ENCODE data around the gene JAKMIP1.

Gene JAKMIP1

DNA sequence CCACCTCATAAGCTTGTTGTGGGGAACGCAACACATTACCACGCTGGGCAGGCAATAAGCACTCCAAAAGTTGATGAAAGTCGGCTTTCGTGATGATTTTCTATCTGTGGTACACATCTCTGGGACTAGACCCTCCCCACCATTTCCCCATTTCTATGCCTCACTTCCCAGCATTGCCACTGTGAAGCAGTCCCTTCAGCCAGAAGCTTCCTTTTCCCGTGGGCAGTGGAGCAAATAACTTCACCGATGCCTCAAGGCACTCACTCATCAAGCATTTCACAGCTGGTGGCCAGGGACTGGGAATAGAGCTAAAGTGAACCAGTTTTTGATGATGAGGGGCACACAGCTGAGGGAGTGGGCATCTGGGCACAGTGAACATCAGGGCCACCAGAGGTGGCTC, 201.0 kb downstream of the JAKMIP1 start:
- H3K27ac ChIP-seq, result no peak overlapping the region
- no peaks in the 10 kb centered on the region for H3K27me3 ChIP-seq (ENCODE audit: control insufficient read depth, insufficient read depth, low read length)
- H3K4me2 ChIP-seq (ENCODE audit: low read length), result no peak overlapping the region
- H3K9me3 ChIP-seq (ENCODE audit: control insufficient read depth, low read length), result no peaks in the 10 kb centered on the region
- no peak overlapping the region for H2AFZ ChIP-seq
- H3K36me3 ChIP-seq (ENCODE audit: control insufficient read depth, insufficient read depth, low read length), result no peaks in the 10 kb centered on the region
- H3K9ac ChIP-seq, result no peak overlapping the region
- no peak for TF ChIP-seq CTCF (IDR thresholded peaks at IDR 0.05)
- H3K79me2 ChIP-seq, result no peaks in the 10 kb centered on the region
- no peaks in the 10 kb centered on the region for H3K4me1 ChIP-seq
- no peak overlapping the region for H3K4me3 ChIP-seq (ENCODE audit: low read depth, low read length)

DNA sequence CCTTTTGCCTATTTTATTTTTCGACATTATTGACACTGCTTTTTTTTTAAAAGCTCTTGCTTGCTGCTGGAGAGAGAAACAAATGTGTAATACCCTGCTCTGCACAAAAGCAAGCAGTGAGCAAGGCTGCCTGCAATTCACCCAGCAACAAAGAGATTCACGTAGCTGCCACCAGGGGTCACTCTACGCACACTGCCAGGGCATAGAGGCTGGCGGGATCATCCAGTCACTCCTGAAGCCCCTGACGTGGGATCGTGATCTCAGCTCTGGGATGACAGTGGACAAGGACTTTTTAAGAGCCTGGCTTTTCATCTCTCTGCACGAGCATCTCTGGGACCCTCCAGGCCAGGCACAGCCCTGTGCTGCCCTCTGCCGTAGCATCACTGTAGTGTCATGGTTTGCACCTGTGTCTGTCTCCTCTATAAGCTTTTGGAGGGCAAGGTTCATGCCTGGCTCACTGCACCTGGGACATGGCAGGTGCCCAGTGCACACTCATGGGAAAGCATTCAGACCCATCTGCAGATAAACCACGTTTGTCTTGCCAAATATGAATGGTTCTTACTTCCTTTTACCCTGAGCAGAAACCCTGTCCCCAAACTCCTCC, 201.9 kb downstream of the JAKMIP1 start:
- no peaks in the 10 kb centered on the region for H3K4me1 ChIP-seq
- no peak overlapping the region for H3K4me3 ChIP-seq (ENCODE audit: low read depth, low read length)
- no peak overlapping the region for H3K4me2 ChIP-seq (ENCODE audit: low read length)
- H3K36me3 ChIP-seq (ENCODE audit: control insufficient read depth, insufficient read depth, low read length), result no peaks in the 10 kb centered on the region
- H3K9ac ChIP-seq, result no peak overlapping the region
- H2AFZ ChIP-seq, result no peak overlapping the region
- H3K27ac ChIP-seq, result no peak overlapping the region
- no peaks in the 10 kb centered on the region for H3K27me3 ChIP-seq (ENCODE audit: control insufficient read depth, insufficient read depth, low read length)
- no peaks in the 10 kb centered on the region for H3K79me2 ChIP-seq
- TF ChIP-seq CTCF (IDR thresholded peaks at IDR 0.05), result peak; percentile 71
- no peaks in the 10 kb centered on the region for H3K9me3 ChIP-seq (ENCODE audit: control insufficient read depth, low read length)

- no peak overlapping the region for H3K4me3 ChIP-seq (ENCODE audit: low read depth, low read length)
These were observed 203.7 kb downstream of the JAKMIP1 start for GRCh38 chr4:5996641-5997040.

GRCh38 chr4:5995901-5996623, 204.3 kb downstream of the JAKMIP1 start:
- TF ChIP-seq CTCF (IDR thresholded peaks at IDR 0.05), result no peak
- H3K27me3 ChIP-seq (ENCODE audit: control insufficient read depth, insufficient read depth, low read length), result no peaks in the 10 kb centered on the region
- no peak overlapping the region for H3K4me2 ChIP-seq (ENCODE audit: low read length)
- H3K4me1 ChIP-seq, result no peaks in the 10 kb centered on the region
- no peaks in the 10 kb centered on the region for H3K9me3 ChIP-seq (ENCODE audit: control insufficient read depth, low read length)
- no peak overlapping the region for H2AFZ ChIP-seq
- no peak overlapping the region for H3K4me3 ChIP-seq (ENCODE audit: low read depth, low read length)
- H3K27ac ChIP-seq, result no peak overlapping the region
- H3K36me3 ChIP-seq (ENCODE audit: control insufficient read depth, insufficient read depth, low read length), result no peaks in the 10 kb centered on the region
- no peaks in the 10 kb centered on the region for H3K79me2 ChIP-seq
- H3K9ac ChIP-seq, result no peak overlapping the region

More at GRCh38 chr4:5996641-5997040, 203.7 kb downstream of the JAKMIP1 start:
- H3K27ac ChIP-seq, result no peak overlapping the region
- TF ChIP-seq CTCF (IDR thresholded peaks at IDR 0.05), result no peak
- no peak overlapping the region for H3K4me2 ChIP-seq (ENCODE audit: low read length)
- H3K79me2 ChIP-seq, result no peaks in the 10 kb centered on the region
- H3K27me3 ChIP-seq (ENCODE audit: control insufficient read depth, insufficient read depth, low read length), result no peaks in the 10 kb centered on the region
- H3K4me1 ChIP-seq, result no peaks in the 10 kb centered on the region
- no peaks in the 10 kb centered on the region for H3K36me3 ChIP-seq (ENCODE audit: control insufficient read depth, insufficient read depth, low read length)
- no peak overlapping the region for H3K9ac ChIP-seq
- no peaks in the 10 kb centered on the region for H3K9me3 ChIP-seq (ENCODE audit: control insufficient read depth, low read length)
- no peak overlapping the region for H2AFZ ChIP-seq

Data from parathyroid adenoma (tissue), 2 donors.